GM18502 (cell line): Measurements from ENCODE around the gene SKAP1.
"Not testable (repeated sequence)": the region's sequence is repeated elsewhere in the genome, so short reads cannot be mapped to it uniquely, and the experiment has no call there.

Source experiments
- ATAC-seq: cut with Tn5 transposase; IDR thresholded peaks from one replicate; pipeline ENCODE4 v1.9.1; 2021; ENCODE audit warnings: mild to moderate bottlenecking; ENCODE audit not compliant: unreplicated experiment, poor library complexity

Gene SKAP1

GRCh38 chr17:48375356-48375755 is 54.7 kb downstream of the SKAP1 start:
- no peak for ATAC-seq

DNA sequence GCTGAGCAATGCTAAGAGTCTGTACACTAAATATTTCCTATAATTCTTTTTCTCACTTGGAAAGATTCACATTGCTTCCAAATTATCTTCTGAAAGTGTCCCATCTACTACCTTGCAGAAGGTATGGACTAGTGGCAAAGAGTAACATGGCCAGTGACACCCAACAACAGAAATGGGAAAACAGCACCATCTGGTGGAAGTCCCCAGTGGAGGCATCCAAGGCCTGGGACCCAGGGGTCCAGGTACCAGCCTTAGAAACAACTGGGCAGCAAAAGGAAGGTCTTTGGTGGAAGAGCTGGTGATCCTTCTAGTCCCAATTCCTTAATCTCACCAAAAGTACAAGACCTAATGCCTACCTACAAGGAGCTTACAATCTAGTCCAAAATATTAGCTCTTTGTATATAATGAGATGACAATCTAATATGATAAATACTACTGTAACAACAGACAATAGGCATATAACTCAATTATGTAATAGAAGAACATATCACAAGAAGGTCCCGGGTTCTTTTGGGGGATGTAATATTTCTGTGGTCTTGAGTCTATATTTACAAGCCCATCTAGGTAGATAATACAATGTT is 55.3 kb downstream of the SKAP1 start:
- ATAC-seq = no peak

DNA sequence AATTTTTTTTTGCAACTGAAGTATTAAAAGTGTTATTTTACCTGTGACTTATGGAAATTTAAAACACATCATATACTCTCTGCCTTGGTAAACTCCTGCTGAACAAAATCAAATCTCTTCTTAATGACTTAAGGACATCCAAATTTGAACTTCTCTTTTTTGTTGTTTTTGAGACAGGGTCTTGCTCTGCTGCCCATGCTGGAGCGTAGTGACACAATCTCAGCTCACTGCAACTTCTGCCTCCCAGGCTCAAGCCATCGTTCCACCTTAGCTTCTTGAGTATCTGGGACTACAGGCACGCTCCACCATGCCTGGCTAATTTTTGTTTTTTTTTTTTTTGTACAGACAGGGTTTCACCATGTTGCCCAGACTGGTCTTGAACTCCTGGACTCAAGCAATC is 56.1 kb downstream of the SKAP1 start:
- no peak for ATAC-seq

GRCh38 chr17:48373130-48373830 is 56.7 kb downstream of the SKAP1 start:
- no peak for ATAC-seq

- ATAC-seq = not testable (repeated sequence)
Measured at GRCh38 chr17:48368967-48369366, 61.0 kb downstream of the SKAP1 start.

DNA sequence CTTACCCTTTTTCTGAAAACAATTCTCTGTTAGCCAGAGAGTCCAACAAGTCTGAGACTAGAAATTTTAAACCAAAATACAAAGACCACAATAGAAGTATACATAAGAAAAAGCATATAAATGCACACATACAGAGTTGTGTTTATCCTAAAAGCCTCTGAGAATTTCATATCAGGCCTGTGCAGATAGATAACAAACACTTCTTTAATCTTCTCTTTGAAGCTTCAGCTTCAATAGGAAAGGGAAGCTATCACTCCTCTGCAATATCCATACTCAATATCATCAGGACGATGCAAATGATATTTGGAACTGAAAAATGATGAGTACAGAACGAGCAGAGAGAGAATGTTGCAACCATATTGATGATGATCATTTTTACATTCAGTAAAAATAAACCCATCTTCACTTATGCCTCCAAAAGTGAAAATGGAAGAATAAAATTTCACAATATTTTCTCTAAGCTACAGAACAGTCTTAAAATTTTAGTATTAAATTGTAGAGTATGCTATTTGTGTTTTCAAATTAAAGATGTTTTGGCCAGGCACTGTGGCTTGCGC is 61.6 kb downstream of the SKAP1 start:
- ATAC-seq = no peak

GRCh38 chr17:48363161-48363560 is 66.9 kb downstream of the SKAP1 start:
- no peak for ATAC-seq

- ATAC-seq = not testable (repeated sequence)
Measured at GRCh38 chr17:48360861-48361633, 69.0 kb downstream of the SKAP1 start.

- no peak for ATAC-seq
Measured at GRCh38 chr17:48357779-48358602, 72.0 kb downstream of the SKAP1 start.

- ATAC-seq = no peak
Measured at GRCh38 chr17:48356866-48357265, 73.1 kb downstream of the SKAP1 start.

DNA sequence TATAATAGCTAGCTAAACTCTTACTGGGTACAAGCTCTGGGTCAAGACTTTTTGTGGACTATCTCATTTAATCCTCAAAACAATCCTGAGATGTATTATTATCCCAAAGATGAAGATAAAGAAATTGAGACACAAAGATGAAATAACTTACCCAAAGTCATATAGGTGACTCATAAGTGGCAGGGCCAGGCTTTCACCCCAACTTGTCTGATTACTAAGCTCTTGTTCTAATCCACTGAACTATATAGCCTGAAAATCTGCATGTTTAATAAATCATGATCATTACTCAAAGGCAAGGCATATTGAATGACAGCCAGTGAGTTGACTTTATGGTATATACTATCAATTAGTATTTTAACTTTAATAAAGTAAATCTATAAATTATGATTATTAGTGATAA is 77.4 kb downstream of the SKAP1 start:
- no peak for ATAC-seq

- ATAC-seq = no peak
Measured at GRCh38 chr17:48351911-48352332, 78.1 kb downstream of the SKAP1 start.

DNA sequence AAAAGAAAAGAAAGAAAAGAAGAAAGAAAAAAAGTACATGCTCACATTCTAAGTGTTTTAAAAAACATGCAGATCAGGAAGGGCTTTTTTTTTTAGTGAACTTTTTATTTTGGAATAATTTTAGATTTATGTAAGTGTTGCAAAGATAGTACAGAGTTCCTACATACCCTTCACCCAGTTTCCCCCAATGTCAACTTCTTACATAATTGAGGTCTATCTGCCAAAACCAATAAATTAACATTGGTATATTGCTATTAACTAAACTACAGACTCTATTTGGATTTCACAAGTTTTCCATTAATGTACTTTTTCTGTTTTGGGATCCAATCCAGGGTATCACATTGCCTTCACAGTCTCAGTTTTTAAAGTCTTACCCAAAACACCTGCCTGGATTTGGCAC is 81.7 kb downstream of the SKAP1 start:
- ATAC-seq = no peak

- ATAC-seq = no peak
Measured at GRCh38 chr17:48347177-48347576, 82.8 kb downstream of the SKAP1 start.

DNA sequence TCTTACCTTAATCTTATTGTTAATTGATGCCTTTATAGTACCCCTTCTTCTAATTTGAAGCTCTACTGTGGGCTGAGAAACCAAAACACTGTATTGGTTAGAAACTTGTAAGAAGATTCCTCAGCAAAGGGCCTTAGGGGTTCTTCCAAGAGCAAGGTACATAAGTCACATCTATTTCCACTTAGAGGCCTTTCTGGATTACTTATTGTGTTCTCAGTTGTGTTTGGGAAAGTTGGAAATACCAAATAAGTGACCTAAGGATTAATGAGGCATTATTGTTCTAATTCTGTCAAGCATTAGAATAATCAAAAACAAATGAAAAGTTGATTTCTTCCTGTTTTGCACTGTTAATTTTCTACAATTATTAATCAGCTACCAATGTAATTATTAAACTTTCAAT is 85.8 kb downstream of the SKAP1 start:
- ATAC-seq = no peak

DNA sequence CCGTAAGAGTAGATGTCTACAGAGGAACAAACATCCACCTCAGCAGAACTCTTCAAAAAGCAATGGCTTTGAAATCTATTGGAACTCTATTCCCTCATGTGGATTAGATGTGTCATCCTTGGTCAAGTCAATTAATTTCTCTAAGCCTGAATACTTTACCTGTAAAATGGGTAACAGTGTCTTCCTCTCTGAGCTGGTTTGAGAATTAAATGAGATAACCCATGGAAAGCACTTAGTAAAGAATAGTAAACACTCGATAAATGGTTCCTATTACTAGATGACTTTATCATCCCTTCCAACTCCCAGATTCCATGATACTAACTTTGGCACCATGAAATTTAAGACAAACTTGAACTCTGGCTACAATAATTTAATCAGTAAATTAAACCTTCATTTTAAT is 89.1 kb downstream of the SKAP1 start:
- no peak for ATAC-seq

- ATAC-seq = no peak
Measured at GRCh38 chr17:48338720-48339119, 91.3 kb downstream of the SKAP1 start.

GRCh38 chr17:48337903-48338302 is 92.1 kb downstream of the SKAP1 start:
- not testable (repeated sequence) for ATAC-seq

GRCh38 chr17:48336986-48337385 is 93.0 kb downstream of the SKAP1 start:
- no peak for ATAC-seq

GRCh38 chr17:48335858-48336500 is 94.0 kb downstream of the SKAP1 start:
- no peak for ATAC-seq
